Measurements from ENCODE around the gene GNAL.
A peak's percentile ranks its signal among the peaks of the same experiment; 100 is the strongest.

GNAL gene

GRCh38 chr18:11669271-11669947 lies 19.7 kb upstream of the GNAL start:
- H3K9ac ChIP-seq (ENCODE audit: low read length), result no peak overlapping the region
- no peaks in the 10 kb centered on the region for H3K27me3 ChIP-seq (ENCODE audit: control insufficient read depth, insufficient read depth, low read length)

GRCh38 chr18:11669948-11670275 lies 19.2 kb upstream of the GNAL start:
- Histone ChIP-seq H3K4me1 (ENCODE audit: control insufficient read depth, insufficient read depth, low read length) (peaks cover 31% of the 10 kb centered on the region), H3K4me3 (ENCODE audit: low read depth, low read length) (no peak overlapping the region), H3K9ac (ENCODE audit: low read length) (no peak overlapping the region), H3K9me3 (ENCODE audit: control insufficient read depth, insufficient read depth, low read depth, low read length) (no peaks in the 10 kb centered on the region), H3K36me3 (ENCODE audit: control insufficient read depth, insufficient read depth, low read length) (no peaks in the 10 kb centered on the region), H3K27ac (ENCODE audit: low read depth, low read length) (no peak overlapping the region), H3K27me3 (ENCODE audit: control insufficient read depth, insufficient read depth, low read length) (no peaks in the 10 kb centered on the region)

More at GRCh38 chr18:11669271-11669947, 19.7 kb upstream of the GNAL start:
- peaks cover 31% of the 10 kb centered on the region for H3K4me1 ChIP-seq (ENCODE audit: control insufficient read depth, insufficient read depth, low read length)
- no peaks in the 10 kb centered on the region for H3K36me3 ChIP-seq (ENCODE audit: control insufficient read depth, insufficient read depth, low read length)
- no peaks in the 10 kb centered on the region for H3K9me3 ChIP-seq (ENCODE audit: control insufficient read depth, insufficient read depth, low read depth, low read length)
- no peak overlapping the region for H3K4me3 ChIP-seq (ENCODE audit: low read depth, low read length)
- no peak overlapping the region for H3K27ac ChIP-seq (ENCODE audit: low read depth, low read length)

- no peaks in the 10 kb centered on the region for H3K27me3 ChIP-seq (ENCODE audit: control insufficient read depth, insufficient read depth, low read length)
- no peak overlapping the region for H3K4me3 ChIP-seq (ENCODE audit: low read depth, low read length)
- no peak overlapping the region for H3K9ac ChIP-seq (ENCODE audit: low read length)
- no peaks in the 10 kb centered on the region for H3K36me3 ChIP-seq (ENCODE audit: control insufficient read depth, insufficient read depth, low read length)
- peaks cover 30% of the 10 kb centered on the region for H3K4me1 ChIP-seq (ENCODE audit: control insufficient read depth, insufficient read depth, low read length)
- H3K27ac ChIP-seq (ENCODE audit: low read depth, low read length), result no peak overlapping the region
- H3K9me3 ChIP-seq (ENCODE audit: control insufficient read depth, insufficient read depth, low read depth, low read length), result no peaks in the 10 kb centered on the region
Observed at GRCh38 chr18:11671156-11671555, 17.9 kb upstream of the GNAL start.

GRCh38 chr18:11672198-11672597 lies 16.9 kb upstream of the GNAL start:
- no peak overlapping the region for H3K9ac ChIP-seq (ENCODE audit: low read length)
- no peak overlapping the region for H3K4me3 ChIP-seq (ENCODE audit: low read depth, low read length)
- H3K27me3 ChIP-seq (ENCODE audit: control insufficient read depth, insufficient read depth, low read length), result no peaks in the 10 kb centered on the region
- H3K9me3 ChIP-seq (ENCODE audit: control insufficient read depth, insufficient read depth, low read depth, low read length), result no peaks in the 10 kb centered on the region
- peaks cover 21% of the 10 kb centered on the region for H3K4me1 ChIP-seq (ENCODE audit: control insufficient read depth, insufficient read depth, low read length)
- no peak overlapping the region for H3K27ac ChIP-seq (ENCODE audit: low read depth, low read length)
- H3K36me3 ChIP-seq (ENCODE audit: control insufficient read depth, insufficient read depth, low read length), result no peaks in the 10 kb centered on the region

- H3K4me3 ChIP-seq (ENCODE audit: low read depth, low read length), result no peak overlapping the region
- peaks cover 21% of the 10 kb centered on the region for H3K4me1 ChIP-seq (ENCODE audit: control insufficient read depth, insufficient read depth, low read length)
- no peaks in the 10 kb centered on the region for H3K9me3 ChIP-seq (ENCODE audit: control insufficient read depth, insufficient read depth, low read depth, low read length)
- H3K36me3 ChIP-seq (ENCODE audit: control insufficient read depth, insufficient read depth, low read length), result no peaks in the 10 kb centered on the region
- no peak overlapping the region for H3K27ac ChIP-seq (ENCODE audit: low read depth, low read length)
- no peaks in the 10 kb centered on the region for H3K27me3 ChIP-seq (ENCODE audit: control insufficient read depth, insufficient read depth, low read length)
- no peak overlapping the region for H3K9ac ChIP-seq (ENCODE audit: low read length)
Observed at GRCh38 chr18:11672846-11673454, 16.1 kb upstream of the GNAL start.

GRCh38 chr18:11673560-11673959 lies 15.5 kb upstream of the GNAL start:
- H3K27ac ChIP-seq (ENCODE audit: low read depth, low read length), result no peak overlapping the region
- no peak overlapping the region for H3K9ac ChIP-seq (ENCODE audit: low read length)
- no peak overlapping the region for H3K4me3 ChIP-seq (ENCODE audit: low read depth, low read length)
- peaks cover 15% of the 10 kb centered on the region for H3K4me1 ChIP-seq (ENCODE audit: control insufficient read depth, insufficient read depth, low read length)
- no peaks in the 10 kb centered on the region for H3K36me3 ChIP-seq (ENCODE audit: control insufficient read depth, insufficient read depth, low read length)
- H3K9me3 ChIP-seq (ENCODE audit: control insufficient read depth, insufficient read depth, low read depth, low read length), result no peaks in the 10 kb centered on the region
- H3K27me3 ChIP-seq (ENCODE audit: control insufficient read depth, insufficient read depth, low read length), result no peaks in the 10 kb centered on the region

GRCh38 chr18:11674119-11674518 lies 14.9 kb upstream of the GNAL start:
- no peaks in the 10 kb centered on the region for H3K36me3 ChIP-seq (ENCODE audit: control insufficient read depth, insufficient read depth, low read length)
- no peaks in the 10 kb centered on the region for H3K27me3 ChIP-seq (ENCODE audit: control insufficient read depth, insufficient read depth, low read length)
- no peak overlapping the region for H3K27ac ChIP-seq (ENCODE audit: low read depth, low read length)
- no peak overlapping the region for H3K9ac ChIP-seq (ENCODE audit: low read length)
- H3K9me3 ChIP-seq (ENCODE audit: control insufficient read depth, insufficient read depth, low read depth, low read length), result no peaks in the 10 kb centered on the region
- H3K4me1 ChIP-seq (ENCODE audit: control insufficient read depth, insufficient read depth, low read length), result peaks cover 10% of the 10 kb centered on the region
- no peak overlapping the region for H3K4me3 ChIP-seq (ENCODE audit: low read depth, low read length)

- Histone ChIP-seq H3K27ac (ENCODE audit: low read depth, low read length) (no peak overlapping the region), H3K27me3 (ENCODE audit: control insufficient read depth, insufficient read depth, low read length) (no peaks in the 10 kb centered on the region), H3K9ac (ENCODE audit: low read length) (no peak overlapping the region), H3K36me3 (ENCODE audit: control insufficient read depth, insufficient read depth, low read length) (no peaks in the 10 kb centered on the region), H3K9me3 (ENCODE audit: control insufficient read depth, insufficient read depth, low read depth, low read length) (no peaks in the 10 kb centered on the region), H3K4me3 (ENCODE audit: low read depth, low read length) (no peak overlapping the region), H3K4me1 (ENCODE audit: control insufficient read depth, insufficient read depth, low read length) (no peaks in the 10 kb centered on the region; the same call in 1 of the 2 replicates)
Observed at GRCh38 chr18:11676386-11676785, 12.7 kb upstream of the GNAL start.

- Histone ChIP-seq H3K27ac (ENCODE audit: low read depth, low read length) (no peak overlapping the region), H3K9ac (ENCODE audit: low read length) (no peak overlapping the region), H3K9me3 (ENCODE audit: control insufficient read depth, insufficient read depth, low read depth, low read length) (no peaks in the 10 kb centered on the region), H3K4me1 (ENCODE audit: control insufficient read depth, insufficient read depth, low read length) (no peaks in the 10 kb centered on the region; the same call in 1 of the 2 replicates), H3K27me3 (ENCODE audit: control insufficient read depth, insufficient read depth, low read length) (no peaks in the 10 kb centered on the region), H3K36me3 (ENCODE audit: control insufficient read depth, insufficient read depth, low read length) (no peaks in the 10 kb centered on the region), H3K4me3 (ENCODE audit: low read depth, low read length) (no peak overlapping the region)
Observed at GRCh38 chr18:11676867-11677266, 12.2 kb upstream of the GNAL start.

- H3K9ac ChIP-seq (ENCODE audit: low read length), result no peak overlapping the region
- no peaks in the 10 kb centered on the region; the same call in 1 of the 2 replicates for H3K4me1 ChIP-seq (ENCODE audit: control insufficient read depth, insufficient read depth, low read length)
- no peak overlapping the region for H3K4me3 ChIP-seq (ENCODE audit: low read depth, low read length)
- H3K36me3 ChIP-seq (ENCODE audit: control insufficient read depth, insufficient read depth, low read length), result no peaks in the 10 kb centered on the region
- no peak overlapping the region for H3K27ac ChIP-seq (ENCODE audit: low read depth, low read length)
- no peaks in the 10 kb centered on the region for H3K9me3 ChIP-seq (ENCODE audit: control insufficient read depth, insufficient read depth, low read depth, low read length)
- H3K27me3 ChIP-seq (ENCODE audit: control insufficient read depth, insufficient read depth, low read length), result no peaks in the 10 kb centered on the region
Observed at GRCh38 chr18:11678211-11678610, 10.9 kb upstream of the GNAL start.

- Histone ChIP-seq H3K27ac (ENCODE audit: low read depth, low read length) (no peak overlapping the region), H3K9ac (ENCODE audit: low read length) (peak overlapping the region; percentile 61), H3K4me1 (ENCODE audit: control insufficient read depth, insufficient read depth, low read length) (no peaks in the 10 kb centered on the region), H3K27me3 (ENCODE audit: control insufficient read depth, insufficient read depth, low read length) (peaks cover 14% of the 10 kb centered on the region), H3K36me3 (ENCODE audit: control insufficient read depth, insufficient read depth, low read length) (no peaks in the 10 kb centered on the region), H3K4me3 (ENCODE audit: low read depth, low read length) (peak overlapping the region; percentile 84), H3K9me3 (ENCODE audit: control insufficient read depth, insufficient read depth, low read depth, low read length) (no peaks in the 10 kb centered on the region)
Observed at GRCh38 chr18:11689669-11690565, 853 bp downstream of the GNAL start.
